ENCODE measurements around the gene PFN2. TPM values are rescaled to one million over a fixed set of nuclear protein-coding genes. Genes with fewer than 3 reads are reported as not detected.

The PFN2 gene
- total RNA-seq, 3 donors from 2014 or later, result 2.7 to 4.1 (median 4.1) TPM

DNA sequence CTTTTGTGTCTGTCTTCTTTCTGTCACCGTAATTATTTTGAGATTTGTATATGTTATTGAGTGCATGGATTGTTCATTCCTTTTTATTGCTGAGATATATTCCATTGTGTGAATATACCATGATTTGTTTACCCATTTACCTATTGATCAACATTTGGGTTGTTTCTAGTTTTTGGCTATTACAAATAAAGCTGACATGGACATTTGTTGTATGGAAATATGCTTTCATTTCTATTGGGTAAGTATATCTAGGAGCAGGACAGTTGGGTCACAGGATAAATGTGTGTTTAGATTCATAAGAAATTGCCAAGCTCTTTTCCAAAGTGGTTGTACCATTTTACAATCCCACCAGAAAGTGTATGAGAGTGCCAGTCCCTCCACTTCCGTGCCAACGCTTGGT, 51.2 kb downstream of the PFN2 start:
- DNase-seq (no peak), ATAC-seq (no peak)
- Mint-ChIP-seq H3K27me3 (ENCODE audit: low read depth) (no peaks in the 10 kb centered on the region), H3K9me3 (no peaks in the 10 kb centered on the region), H3K4me3 (no peak overlapping the region), H3K4me1 (ENCODE audit: low read depth) (no peaks in the 10 kb centered on the region), H3K36me3 (ENCODE audit: insufficient read depth) (peaks cover 34% of the 10 kb centered on the region)

DNA sequence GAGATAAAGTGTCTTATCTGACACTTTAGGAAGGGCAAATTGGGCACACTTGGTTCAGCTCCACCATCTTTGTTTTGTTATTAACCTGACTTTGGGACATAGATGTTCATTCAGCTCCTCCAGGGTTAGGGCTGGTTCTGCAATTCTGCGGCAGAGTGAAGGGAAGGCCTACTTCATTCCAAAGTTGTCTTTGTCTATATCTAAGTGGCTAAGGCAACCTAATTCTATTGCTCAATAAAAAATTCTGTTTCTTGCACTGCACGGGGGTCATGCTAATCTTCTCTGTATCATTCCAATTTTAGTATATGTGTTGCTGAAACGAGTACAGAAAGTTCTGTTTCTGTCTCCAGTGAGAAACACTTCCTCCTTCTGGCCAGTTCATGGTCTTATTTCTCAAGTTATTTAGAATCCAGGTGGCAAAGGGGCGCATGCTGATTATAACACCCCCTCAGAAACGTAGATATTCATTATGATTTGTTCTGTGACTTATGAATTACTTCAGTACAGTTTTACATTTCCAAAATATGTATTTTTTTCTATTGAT, 53.5 kb downstream of the PFN2 start:
- DNase-seq (no peak), ATAC-seq (no peak)
- no peaks in the 10 kb centered on the region for H3K4me1 Mint-ChIP-seq (ENCODE audit: low read depth)
- H3K4me3 Mint-ChIP-seq, result no peak overlapping the region
- H3K36me3 Mint-ChIP-seq (ENCODE audit: insufficient read depth), result peaks cover 36% of the 10 kb centered on the region
- H3K9me3 Mint-ChIP-seq, result no peaks in the 10 kb centered on the region
- H3K27me3 Mint-ChIP-seq (ENCODE audit: low read depth), result no peaks in the 10 kb centered on the region

Other genes starting within 250 kb of the PFN2 start
- 10 to 100 TPM; 41.3 to 44.5 (median 44.1) TPM for gene COMMD2, start 218.4 kb downstream of the PFN2 start, total RNA-seq
- gene ANKUB1, start 178.3 kb downstream of the PFN2 start, total RNA-seq, result not detected
- gene RNF13, start 157.7 kb downstream of the PFN2 start, total RNA-seq, result 10 to 100 TPM; 29.4 to 31.9 (median 30.7) TPM